GM20000 (cell line): ENCODE measurements around the gene COX6B1.
"Not testable (repeated sequence)": the region's sequence is repeated elsewhere in the genome, so short reads cannot be mapped to it uniquely, and the experiment has no call there.

Experiments
- DNase-seq: peaks from one replicate; pipeline ENCODE4 v3.0.0; 2012; ENCODE audit warnings: low spot score
- TF ChIP-seq, protein P1 (sequence below): IDR thresholded peaks from 2 replicates; pipeline ENCODE4 v1.5.1; 2012; ENCODE audit warnings: mild to moderate bottlenecking, control low read depth; ENCODE audit errors: extremely low read depth, missing control alignments

Gene COX6B1

DNA sequence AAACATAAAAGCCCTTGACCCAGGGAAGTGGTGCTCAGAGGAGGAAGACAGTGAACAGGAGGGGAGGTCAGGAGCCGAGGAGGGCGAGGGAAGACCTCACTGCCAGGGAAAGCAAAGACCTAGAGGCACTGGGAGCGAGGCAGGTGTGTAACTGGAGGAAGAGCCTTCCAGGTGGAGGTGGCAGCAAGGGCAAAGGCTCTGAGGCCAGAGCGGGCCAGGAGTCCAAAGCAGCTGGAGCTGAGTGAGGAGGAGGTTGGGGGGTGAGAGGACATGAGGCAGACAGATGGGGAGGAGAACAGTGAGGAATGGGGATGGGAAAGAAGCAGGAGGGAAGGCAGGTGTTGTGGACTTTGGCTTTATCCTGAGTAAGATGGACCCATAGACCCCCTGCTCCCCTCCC is 21.9 kb downstream of the COX6B1 start:
- TF ChIP-seq, protein P1, sequence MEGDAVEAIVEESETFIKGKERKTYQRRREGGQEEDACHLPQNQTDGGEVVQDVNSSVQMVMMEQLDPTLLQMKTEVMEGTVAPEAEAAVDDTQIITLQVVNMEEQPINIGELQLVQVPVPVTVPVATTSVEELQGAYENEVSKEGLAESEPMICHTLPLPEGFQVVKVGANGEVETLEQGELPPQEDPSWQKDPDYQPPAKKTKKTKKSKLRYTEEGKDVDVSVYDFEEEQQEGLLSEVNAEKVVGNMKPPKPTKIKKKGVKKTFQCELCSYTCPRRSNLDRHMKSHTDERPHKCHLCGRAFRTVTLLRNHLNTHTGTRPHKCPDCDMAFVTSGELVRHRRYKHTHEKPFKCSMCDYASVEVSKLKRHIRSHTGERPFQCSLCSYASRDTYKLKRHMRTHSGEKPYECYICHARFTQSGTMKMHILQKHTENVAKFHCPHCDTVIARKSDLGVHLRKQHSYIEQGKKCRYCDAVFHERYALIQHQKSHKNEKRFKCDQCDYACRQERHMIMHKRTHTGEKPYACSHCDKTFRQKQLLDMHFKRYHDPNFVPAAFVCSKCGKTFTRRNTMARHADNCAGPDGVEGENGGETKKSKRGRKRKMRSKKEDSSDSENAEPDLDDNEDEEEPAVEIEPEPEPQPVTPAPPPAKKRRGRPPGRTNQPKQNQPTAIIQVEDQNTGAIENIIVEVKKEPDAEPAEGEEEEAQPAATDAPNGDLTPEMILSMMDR: no peak
- no peak for DNase-seq

DNA sequence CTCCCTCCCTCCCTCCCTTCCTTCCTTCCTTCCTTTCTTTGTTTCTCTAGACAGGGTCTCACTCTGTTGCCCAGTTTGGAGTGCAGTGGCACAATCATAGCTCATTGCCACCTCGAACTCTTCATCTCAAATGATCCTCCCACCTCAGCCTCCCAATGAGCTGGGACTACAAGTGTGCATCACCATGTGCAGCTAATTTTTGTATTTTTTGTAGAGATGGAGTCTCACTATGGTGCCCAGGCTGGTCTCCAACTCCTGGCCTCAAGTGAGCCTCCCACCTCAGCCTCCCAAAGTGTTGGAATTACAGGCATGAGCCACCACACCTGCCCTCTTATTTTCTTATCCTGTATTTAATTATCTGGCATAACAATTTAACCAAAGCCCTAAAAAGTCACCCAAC is 22.6 kb downstream of the COX6B1 start:
- no peak for DNase-seq
- TF ChIP-seq, protein P1: no peak

DNA sequence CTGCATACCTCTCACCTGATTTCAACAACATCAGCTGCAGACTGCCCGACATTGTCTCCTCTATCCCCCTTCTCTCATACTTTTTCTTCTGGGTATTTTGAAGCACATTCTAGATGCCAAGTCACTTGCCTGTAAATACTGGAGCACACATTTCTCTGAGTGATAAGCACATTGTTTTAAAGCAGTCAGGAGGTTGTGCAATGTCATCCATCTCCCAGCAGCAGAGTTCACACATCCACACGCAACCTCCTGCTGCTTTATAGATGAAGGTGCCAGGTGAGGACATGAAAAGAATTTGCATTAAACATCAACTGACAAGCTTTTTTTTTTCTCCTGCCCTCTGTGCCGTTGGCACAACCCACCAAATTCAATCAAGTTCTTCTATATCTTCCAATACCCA is 23.7 kb downstream of the COX6B1 start:
- TF ChIP-seq, protein P1: no peak
- no peak for DNase-seq

DNA sequence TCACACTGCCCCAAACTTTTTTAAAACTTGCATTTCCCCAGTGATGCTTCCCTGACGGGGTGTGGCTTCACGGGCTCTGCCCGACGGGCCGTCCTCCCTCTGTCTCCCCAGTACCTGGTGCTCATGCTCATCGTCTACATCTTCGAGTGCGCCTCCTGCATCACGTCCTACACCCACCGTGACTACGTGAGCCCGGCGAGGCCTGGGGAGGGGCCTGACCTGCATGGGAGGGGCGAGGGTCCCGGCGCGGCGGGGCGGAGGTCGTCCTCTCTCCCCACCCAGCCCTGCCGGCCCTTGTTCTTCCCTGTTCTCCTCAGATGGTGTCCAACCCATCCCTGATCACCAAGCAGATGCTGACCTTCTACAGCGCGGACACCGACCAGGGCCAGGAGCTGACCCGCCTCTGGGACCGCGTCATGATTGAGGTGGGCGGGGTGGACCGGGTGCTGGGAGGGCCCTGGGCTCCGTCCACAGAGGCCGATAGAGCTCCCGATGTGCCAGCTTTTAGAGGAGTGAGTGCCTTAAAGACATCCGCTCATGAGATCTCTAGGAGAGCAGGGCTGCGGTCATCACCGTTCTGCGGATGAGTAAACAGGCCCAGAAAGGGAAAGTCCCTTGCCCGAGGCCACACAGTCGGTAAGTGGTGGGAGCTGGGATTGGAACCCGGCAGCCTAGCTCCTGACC is 25.1 kb downstream of the COX6B1 start:
- DNase-seq: peak; percentile 79

DNA sequence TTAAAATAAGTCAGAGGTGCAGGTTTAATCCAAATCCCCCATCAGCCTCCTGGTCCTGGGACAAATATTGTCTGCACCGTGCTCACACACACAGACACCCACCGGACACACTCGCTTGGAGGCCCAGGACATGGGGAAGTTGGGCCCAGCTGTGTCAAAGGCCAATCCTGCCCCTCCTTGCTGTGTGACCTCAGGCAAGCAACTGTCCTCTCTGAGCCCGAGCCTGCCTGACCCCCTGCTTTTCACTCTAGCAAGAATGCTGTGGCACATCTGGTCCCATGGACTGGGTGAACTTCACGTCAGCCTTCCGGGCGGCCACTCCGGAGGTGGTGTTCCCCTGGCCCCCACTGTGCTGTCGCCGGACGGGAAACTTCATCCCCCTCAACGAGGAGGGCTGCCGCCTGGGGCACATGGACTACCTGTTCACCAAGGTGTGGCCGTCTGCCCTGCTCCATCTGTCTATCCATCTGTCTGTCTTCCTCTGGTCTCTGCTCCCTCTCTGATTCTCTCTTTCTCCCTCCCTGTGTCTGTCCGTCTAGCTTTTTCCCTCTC is 27.5 kb downstream of the COX6B1 start:
- no peak for DNase-seq
- TF ChIP-seq, protein P1: no peak

More for the DNA sequence above, 25.1 kb downstream of the COX6B1 start:
- TF ChIP-seq, protein P1: no peak

DNA sequence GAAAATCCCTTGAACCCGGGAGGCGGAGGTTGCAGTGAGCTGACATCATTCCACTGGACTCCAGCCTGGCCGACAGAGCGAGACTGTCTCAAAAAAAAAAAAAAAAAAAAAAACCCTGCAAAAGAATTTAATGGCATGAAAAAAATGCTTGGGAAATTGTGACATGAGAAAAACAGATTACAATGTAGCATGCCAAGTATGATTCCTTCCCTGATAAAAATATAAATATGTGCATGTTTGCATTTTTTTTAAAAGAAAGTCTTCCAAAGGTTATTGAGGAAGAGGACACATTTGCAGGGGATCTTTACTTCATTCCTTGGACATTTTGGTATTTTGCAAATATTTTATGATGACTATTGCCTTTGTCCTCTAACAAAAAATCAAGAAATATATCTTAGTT is 41.7 kb downstream of the COX6B1 start:
- TF ChIP-seq, protein P1: no peak
- DNase-seq: no peak

DNA sequence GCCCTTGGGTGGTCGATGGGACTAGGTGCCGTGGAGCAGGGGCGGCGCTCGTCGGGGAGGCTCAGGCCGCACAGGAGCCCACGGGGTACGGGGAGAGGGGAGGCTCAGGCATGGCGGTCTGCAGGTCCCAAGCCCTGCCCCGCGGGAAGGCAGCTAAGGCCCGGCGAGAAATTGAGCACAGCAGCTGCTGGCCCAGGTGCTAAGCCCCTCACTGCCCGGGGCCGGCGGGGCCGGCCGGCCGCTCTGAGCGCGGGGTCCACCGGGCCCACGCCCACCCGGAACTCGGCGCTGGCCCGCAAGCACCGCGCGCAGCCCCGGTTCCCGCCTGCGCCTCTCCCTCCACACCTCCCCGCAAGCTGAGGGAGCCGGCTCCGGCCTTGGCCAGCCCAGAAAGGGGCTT is 43.0 kb downstream of the COX6B1 start:
- not testable (repeated sequence) for DNase-seq

DNA sequence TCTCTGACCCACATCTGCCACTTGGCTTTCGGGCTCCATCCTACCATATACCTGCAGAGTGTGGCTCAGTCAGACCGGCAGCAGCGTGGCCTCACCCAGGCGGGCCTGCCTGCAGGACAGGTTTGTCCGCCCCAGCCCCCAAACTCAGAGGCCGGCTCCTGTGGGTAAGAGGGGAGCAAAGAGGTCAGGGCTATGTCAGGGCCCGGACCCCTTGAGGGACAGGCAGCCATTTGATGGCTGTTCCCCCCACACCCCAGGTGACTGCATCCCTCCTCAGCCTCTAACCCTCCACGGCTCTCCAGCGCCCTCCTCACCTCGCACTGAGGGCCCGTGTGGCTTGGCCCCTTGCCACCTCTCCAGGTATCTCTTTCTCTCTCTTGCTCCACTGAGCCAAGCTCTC is 43.9 kb downstream of the COX6B1 start:
- TF ChIP-seq, protein P1: no peak
- no peak for DNase-seq
